NCI-H1092 (cell line): ENCODE measurements around the gene GTF2A1.
A peak's percentile ranks its signal among the peaks of the same experiment; 100 is the strongest.
"Not testable (repeated sequence)": the region's sequence is repeated elsewhere in the genome, so short reads cannot be mapped to it uniquely, and the experiment has no call there.

ENCODE experiments used
- DNase-seq: peaks from one replicate; lab custom pipeline; 2025; lab: John Stamatoyannopoulos, UW

Gene GTF2A1

DNA sequence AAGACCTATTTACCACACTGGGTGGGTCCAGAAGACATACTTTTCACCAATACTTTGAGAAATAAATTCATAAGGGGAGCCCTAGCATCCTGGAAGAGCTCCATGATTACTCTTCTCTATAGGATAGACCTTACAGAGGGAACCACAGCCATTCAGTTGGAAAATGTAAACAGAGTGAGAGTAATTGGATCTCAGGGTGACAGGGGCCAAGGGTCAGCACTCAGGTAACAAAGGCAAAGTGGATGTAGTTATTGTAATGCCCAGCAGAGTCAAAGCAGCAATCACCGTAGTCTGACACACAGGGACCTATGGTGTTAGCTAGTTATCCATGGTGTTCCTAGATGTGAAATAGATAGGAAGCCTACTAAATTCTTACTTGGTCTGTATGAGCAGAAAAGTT, 10.8 kb upstream of the GTF2A1 start:
- DNase-seq: no peak

DNA sequence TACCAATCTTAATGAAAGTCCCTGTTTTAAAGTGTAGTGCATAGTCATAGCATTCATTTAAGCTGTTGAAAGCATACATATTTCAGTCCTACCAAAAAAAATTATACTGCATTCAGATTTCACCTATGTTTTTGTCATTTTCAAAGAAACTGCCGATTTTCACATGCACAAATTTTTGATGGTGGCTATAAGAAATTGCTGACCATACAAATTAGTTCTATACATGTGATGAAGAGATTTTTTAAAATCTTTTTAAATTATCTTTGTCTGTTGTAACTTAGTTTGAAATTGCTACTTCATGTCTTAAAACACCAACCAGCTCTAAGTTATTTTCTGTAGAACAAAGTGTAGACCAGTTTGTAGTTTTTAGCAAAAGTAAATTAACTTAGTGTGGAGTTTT, 3.5 kb upstream of the GTF2A1 start:
- no peak for DNase-seq

DNA sequence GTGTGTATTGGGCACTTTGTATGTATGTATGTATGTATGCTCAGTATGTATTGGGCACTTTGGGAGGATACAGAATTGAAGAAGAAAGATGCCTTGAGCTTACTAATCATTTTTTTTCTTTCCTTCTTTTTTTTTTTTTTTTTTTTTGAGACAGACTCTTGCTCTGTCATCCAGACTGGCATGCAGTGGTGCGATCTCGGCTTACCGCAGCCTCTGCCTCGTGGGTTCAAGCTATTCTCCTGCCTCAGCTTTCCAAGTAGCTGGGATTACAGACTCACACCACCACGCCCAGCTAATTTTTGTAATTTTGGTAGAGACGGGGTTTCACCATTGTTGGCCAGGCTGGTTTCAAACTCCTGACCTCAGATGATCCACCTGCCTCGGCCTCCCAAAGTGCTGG, 3.0 kb upstream of the GTF2A1 start:
- not testable (repeated sequence) for DNase-seq

DNA sequence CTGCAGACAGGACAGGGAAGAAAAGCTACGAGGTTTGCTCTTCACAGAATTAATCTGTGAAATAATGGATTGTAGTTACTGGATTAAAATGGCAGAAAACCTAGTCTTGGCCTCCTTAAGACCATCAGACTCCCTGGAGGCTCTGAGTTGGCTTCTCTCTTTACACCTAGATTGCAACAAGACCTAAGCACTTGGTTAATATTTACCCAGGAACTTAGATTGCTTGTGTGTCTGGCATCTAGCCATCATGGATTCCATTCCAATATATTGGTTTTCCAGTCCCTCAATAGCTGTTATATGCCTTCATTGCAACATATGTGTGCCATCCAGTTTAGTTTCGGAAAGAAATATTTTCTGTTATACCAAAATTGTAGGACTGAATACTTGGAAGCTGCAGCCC, 1.9 kb upstream of the GTF2A1 start:
- no peak for DNase-seq

DNA sequence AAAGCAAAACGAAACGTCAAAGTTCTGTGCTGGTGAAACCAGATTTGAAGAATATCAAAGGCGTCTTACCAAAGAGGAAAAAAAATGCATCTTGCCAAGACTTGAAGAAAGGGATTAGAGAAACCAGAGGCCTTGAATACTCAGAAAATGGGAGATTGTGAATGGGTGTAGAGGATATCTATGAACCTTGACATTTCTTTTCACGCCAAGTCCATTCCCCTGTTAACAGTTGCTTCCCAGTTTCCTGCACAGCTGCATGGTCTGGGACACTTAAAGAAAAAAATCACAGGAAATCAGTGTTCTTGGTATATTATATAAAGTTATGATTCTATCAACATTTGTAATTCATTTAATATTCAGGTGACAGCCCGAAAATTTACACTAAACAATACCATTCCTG, 1.4 kb upstream of the GTF2A1 start:
- DNase-seq: no peak

DNA sequence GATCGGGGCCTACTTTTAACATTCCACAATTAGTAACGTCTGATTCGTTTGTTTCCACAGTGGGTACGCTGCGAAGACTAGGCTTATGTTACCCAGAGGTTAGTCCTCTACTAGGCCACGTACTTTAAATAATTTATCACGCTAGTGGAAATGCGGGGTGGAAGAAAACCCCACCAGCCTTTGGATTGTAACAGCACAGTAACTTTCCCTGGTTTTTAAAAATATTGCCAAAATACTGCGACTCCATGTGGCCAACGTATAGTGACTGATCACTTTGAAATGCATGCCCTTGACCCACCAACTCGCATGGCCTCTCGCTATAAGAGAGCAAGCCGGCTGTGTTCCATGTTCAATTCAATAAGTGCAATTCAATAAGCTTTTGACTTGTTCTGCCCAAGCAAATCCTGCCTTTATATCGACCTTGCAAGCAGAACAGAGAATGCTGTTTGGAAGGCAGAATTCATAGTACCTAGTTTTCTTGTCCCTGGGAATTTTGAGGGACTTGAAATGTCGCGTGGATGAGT, 882 bp upstream of the GTF2A1 start:
- no peak for DNase-seq

DNA sequence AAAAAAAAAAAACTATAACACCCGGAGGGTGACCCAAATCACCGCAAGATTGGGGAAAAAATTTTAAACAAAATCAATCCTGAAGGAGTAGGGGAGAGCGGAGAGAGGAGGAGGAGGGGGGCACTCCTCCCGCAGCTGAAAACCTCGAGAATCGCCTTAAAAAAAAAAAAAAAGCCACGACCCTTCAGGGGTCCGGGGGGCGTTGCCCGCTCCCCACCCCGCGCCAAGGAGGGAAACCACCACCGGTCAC, 254 bp downstream of the GTF2A1 start:
- DNase-seq: no peak

DNA sequence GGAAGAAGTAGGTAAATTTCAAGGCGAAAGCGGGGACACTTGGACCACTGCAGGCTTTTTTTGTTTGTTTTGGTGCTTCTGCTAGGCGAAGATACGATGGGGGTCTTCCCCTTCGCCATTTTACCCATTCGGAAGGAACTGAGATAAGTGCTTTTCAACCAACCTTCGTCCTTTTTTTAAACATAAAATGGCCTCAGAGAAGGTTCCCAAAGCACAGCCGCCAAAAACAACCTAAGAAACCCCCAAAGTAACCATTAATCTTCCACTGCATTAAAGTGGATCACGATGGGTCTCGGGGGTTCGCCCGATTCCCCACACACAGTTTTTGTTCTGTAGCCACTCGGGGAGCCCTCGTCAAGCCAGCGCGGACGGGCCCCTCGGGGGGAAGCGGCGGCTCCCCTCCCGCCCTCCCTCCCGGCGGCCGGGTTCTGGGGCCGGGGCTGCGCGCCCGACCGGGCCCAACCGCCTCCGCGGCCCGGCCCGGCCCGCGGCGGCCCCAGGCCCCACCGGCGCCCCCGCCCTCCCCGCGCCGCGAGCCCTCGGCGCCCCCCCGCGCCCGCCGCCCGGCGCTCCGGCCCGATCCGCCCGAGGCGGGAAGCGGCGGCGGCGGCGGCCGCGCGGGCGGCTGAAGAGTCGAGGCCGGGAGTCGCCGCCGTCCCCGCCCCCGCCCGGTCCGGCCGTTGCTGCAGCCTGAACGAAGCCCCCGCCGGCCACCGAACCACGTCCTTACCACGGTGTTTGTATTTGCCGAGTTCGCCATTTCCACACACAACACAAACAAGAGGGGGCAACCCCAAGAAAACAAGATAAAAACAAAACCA, 790 bp downstream of the GTF2A1 start:
- peak; percentile 47 for DNase-seq

DNA sequence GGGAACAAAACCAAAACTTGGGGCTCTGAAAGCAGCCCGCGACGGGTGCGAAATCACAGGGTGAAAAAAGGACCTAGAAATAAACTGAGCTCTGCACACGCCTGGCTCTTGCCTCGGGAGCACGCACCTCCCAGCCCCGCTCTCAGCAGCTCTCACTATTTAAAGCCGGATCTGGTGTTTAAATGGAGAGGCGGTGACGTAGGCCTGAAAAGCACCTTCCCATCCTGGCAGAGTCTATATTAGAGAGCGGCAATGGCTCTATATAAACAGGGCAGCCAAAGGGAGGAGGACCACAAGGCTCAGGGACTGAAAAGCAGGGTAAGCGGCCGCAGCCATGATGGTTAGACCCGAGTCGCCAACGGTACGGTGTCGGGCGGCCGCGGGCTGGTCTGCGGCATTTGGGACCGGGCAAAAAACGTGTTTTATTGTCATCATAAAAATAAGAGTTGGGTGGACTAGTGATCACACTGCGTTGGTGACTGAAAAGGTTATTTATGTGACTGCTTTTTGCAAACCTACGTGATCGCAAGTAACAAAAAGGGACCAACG, 1.5 kb downstream of the GTF2A1 start:
- DNase-seq: peak; percentile 98

DNA sequence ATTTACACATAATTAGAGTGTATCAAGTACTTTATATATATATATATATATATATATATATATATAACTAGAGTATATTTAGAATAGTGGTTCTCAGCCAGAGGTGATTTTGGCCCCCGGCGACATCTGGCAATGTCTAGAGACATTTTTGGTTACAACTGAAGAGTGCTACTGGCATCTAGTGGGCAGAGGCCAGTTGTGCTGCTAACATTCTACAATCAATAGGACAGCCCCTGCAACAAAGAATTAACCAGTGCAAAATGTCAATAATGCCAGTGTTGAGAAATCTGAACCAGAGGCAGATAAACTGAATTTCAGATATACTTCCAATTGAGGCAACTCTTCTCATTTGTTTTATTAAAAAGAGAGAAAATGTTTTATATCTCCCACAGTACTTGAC, 8.9 kb downstream of the GTF2A1 start:
- no peak for DNase-seq

DNA sequence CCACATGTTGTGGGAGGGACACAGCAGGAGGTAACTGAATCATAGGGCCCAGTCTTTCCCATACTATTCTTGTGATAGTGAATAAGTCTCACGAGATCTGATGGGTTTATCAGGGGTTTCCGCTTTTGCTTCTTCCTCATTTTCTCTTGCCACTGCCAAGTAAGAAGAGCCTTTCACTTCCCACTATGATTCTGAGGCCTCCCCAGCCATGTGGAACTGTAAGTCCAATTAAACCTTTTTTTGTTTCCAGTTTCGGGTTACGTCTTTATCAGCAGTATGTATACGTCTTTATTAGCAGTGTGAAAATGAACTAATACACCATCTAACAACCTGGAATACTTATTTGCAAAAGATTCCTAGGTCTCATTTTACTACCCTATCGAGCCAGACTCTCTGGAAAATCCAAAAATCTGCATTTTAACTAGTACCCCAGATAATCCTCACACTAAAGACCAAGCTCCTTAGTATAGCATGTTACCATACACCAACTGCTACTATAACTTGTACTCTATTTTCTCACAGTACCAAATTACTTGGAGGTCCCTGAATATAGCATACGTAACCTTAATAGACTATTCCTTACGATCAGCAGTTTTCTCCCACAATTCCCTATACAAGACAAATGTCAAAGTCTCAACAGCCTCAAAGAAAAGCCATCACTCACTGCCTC, 11.5 kb downstream of the GTF2A1 start:
- no peak for DNase-seq

DNA sequence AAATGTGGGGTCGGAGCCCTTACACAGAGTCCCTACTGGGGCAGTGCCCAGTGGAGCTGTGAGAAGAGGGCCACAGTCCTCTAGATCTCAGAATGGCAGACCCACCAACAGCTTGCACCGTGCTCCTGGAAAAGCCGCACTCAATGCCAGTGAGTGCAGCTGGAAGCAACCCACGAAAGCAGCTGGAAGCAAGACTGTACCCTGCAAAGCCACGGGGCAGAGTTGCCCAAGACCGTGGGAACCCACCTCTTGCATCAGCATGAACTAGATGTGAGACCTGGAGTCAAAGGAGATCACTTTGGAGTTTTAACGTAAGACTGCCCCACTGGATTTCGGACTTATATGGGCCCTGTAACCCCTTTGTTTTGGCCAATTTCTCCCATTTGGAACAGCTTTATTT, 12.3 kb downstream of the GTF2A1 start:
- no peak for DNase-seq

DNA sequence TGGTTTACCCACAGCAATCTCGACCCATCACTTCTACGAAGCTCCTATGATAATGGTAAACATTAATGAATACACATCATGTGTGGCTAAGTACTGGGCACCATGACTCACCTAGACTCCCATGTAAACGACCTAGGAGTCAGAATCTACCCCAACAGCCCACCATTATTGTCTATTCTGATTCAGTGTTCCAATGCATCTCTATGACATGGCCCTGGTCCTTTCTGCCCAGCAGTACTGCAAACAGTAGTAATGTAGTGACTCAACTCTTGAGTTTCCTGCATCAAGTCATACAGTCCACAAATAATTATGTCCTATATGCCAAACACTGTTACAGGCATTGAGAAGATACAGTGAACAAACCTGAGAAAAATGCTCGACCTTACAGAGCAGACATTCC, 14.6 kb downstream of the GTF2A1 start:
- no peak for DNase-seq

DNA sequence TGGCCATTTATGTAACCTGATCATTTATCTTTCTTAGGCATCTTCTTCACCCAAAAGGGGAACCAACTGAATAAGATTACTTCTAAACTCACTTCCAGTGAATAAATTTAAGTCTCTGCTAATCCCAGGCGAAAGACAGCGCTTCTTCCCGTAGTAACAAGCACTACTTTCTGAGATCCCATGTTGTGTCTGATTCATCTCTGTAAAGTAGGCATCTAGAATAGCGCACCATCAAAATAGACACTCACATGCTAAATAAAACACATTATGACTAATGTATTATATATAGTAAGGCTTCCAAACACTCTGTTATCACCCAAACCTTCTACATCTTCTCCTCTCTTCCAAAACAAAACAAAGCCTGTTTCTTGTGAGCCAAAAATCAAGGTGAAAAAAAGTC, 15.1 kb downstream of the GTF2A1 start:
- no peak for DNase-seq

DNA sequence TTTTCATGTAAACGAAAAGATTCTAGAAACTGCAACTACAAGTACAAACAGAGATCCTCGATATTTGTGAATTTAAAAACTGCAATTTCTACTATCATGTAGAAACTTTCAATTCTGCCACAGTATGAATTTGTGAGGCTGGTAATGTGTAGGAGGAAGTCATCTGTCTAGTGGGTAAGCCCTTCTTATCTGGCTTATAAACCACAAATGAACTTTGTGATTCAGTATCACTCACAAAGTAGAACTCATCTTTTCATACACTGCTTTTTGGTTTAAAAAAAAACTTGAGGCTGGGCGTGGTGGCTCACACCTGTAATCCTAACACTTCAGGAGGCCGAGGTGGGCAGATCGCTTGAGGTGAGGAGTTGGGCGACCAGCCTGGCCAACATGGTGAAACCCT, 20.7 kb downstream of the GTF2A1 start:
- DNase-seq: no peak

DNA sequence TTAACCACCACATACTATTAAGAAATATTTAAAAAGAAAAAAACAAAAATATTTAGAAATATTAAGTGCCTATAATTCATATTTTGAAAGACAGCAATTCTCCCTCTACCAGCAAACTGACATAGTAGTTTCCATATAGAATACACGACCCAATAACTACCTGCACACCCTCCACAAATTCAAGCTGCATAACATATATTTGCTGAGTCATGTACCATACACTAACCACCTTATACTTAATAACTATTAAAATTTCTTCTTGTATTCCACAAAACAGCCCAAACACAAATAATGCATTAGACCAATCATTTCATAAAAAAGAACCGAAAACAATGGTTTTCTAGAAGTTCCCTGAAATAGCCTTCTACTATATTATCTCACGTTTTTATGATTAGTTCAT, 21.7 kb downstream of the GTF2A1 start:
- DNase-seq: no peak

DNA sequence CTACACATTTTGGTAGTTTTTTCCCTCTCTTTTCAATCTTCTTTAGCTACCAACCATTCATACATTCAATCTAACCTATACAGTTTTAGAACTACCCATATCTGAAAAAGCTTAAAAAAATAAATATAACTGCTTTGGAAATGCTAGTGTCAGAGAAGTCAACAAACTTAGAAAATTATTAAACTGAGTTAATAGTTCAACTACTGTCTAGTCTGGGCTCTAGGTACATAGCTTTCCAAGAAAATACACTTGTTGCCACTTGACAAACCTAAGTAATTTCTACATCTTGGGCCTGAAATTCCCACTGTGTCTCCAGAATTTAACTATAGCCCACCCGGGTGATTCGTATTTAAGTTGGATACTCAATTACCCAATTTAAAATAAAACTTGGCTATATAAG, 22.1 kb downstream of the GTF2A1 start:
- DNase-seq: no peak

DNA sequence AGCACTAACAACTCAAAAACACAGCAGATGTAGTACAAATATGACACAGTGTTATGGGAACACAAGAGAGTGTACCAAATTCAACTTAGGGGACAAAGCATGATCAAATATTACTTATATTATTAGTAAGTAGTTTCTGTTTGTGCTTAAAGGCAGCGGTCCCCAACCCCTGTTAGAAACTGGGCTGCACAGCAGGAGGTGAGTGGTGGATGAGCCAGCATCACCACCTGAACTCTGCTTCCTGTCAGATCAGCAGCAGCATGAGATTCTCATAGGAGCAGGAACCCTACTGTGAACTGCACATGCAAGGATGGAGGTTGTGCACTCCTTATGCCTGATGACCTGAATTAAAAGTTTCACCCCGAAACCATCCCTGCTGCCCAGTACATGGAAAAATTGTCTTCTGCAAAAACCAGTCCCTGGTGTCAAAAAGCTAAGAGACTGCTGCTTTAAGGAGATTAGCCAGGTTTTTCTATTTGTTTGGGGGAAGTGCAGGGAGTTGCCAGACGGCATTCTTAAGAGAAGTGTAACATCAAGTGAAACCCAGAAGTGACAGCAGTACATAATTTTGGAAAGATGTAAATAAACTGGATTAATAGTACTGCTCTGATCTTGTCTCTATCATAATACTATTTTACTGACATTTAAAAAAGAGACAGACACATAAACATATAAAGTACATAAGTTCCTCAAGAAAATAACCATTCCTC, 26.7 kb downstream of the GTF2A1 start:
- no peak for DNase-seq

DNA sequence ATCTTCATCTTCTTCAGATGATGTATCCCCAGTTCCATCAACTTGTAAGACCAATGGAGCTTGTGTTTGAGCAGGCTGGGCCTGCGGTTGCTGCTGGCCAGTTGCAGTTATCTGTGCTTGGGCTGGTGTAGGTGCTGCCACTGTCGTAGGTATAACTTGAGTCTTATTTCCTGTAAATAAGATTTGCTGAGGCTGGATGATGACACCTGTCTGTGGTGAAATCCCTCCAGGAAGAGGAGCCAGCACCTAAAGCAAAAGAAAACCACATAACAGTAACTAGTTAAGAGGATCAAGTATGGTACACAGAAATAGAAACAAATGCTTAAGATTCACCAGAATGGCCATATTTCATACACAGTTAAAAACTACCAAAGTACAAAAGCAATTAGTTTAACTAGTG, 28.2 kb downstream of the GTF2A1 start:
- no peak for DNase-seq

DNA sequence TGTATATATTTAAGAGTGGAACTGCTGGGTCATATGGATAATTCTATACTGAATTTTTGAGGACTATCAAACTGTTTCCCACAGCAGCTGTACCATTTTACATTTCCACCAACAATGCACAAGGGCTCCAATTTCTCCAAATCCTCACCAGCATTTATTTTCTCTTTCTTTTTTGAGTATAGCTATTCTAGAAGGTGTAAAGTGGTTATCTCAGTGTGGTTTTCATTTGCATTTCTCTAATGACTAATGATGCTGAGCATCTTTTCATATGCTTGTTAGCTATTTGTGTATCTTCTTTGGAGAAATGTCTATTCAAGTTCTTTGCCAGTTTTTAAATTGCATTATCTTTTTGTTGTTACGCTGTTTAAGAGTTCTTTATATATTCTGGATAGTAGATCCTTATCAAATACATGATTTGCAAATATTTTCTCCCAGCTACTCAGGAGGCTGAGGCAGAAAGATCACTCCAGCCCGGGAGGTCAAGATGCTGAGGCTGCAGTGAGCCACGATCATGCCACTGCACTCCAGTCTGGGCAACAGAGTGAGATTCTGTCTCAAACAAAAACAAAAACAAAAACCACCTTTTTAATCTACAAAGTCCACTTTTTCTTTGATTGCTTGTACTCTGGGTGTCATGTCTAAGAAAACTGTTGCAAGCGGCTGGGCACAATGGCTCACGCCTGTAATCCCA, 32.8 kb downstream of the GTF2A1 start:
- DNase-seq: no peak

DNA sequence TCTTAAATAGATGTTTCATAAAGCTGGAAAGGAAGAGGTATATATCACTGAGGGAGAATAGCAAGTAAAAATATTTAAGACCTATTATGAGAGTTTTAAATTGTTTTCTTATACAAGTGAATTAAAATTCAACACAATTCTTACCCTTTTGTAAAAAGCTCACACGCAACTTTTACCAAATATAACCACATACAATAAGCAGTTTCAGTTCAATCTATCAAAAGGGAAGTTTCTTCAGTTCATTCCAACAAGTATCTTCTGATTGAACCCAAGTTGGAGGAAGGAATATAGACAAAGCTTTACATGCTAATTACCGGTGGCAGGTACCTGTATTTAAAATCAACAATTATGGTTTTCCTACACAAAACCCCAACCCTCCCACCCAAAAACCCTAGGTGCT, 41.1 kb downstream of the GTF2A1 start:
- DNase-seq: no peak

DNA sequence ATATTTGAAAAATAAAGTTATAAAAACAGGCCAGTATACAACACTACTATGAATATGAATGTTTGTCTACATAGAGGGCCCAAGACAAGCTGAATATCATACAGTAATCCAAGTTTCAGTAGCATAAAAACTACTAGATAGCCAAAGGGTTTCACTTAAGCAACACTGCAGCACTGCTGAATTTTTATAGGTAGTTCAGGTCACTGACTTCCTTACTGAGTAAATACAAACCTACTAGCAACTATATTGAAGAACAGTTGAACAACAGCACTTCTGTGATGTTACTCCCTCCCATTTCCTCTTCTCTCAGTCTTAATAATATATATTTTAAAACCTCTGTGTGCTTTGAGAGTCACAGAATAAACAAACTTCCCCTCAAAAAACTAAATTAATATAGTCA, 42.7 kb downstream of the GTF2A1 start:
- DNase-seq: no peak
